ENCODE data around the gene PSMD12. TPM values are rescaled to one million over a fixed set of nuclear protein-coding genes. Genes with fewer than 3 reads are reported as not detected.
A peak's percentile ranks its signal among the peaks of the same experiment; 100 is the strongest.

Gene PSMD12
- total and polyA plus RNA-seq, 9 of the 15 experiments (the other 6 are each of a cell fraction or from before 2014, with no cell fraction given), result 36.6 to 150 (median 65.5) TPM

DNA sequence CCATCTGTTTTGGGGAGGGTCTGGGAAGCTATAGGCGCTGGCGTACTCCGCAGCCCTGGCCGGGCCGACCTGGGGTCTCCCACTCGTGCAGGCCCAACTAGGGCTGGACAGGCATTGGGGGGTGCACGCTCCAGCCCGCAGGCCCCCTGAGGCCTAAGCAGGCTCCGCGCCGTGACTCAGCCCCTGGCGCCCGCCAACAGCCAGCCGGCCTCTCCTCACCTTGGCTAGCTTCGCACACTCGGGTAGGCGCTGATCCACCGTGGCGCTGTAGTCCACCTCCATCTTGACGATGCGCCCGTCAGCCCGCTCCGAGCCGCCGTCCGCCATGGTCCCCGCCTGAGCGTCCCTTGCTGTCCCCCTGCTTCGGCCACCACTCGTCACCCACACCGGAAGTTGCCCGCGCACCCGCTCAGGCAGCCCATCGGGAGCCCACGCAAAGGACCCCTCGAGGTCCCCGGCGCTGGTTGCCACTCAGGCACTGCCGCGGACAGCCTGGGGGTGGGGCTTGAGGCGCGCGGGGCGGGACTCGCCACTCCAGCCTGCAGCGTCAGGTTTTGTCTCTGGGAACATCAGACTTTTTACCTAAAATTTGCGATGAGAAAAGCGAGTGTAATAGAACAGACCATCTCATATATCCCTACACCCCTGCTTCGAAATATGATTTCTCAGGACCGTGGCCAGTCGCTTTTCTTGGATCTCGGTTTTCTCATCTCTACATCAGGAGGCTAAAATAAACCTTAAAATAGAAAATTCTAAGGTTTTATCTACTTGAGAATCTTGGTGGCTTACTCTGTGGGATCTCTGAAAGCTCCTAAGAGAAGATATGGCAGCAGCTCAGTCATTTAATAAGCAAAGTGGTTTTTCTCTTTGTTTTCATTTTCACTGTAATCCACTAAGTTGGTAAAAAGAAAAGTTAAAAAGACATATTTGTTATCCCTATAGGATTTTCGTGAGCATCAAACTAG is at the start of gene PSMD12 (continued):
- TF ChIP-seq MAZ (CRISPR knock-in tag; conservative IDR thresholded peaks at IDR 0.05 in 1 of 2, IDR thresholded peaks at IDR 0.05 in 1 of 2) (peak; percentile 63 to 80; a peak in 2 of 4 replicates), NFRKB (IDR thresholded peaks at IDR 0.05; ENCODE audit: low read depth) (peak; percentile 83), CHD4 (IDR thresholded peaks at IDR 0.05; ENCODE audit: insufficient read depth, insufficient replicate concordance, low read depth, low read length, poor library complexity, severe bottlenecking) (no peak), RHOXF2B (CRISPR knock-in tag; conservative IDR thresholded peaks at IDR 0.05) (0 out of 2 replicates have a peak, but pooled peaks have one; percentile 37), ZNF696 (CRISPR knock-in tag; conservative IDR thresholded peaks at IDR 0.05) (no peak), ZBTB17 (CRISPR knock-in tag; IDR thresholded peaks at IDR 0.05) (no peak), MAFG (tag; conservative IDR thresholded peaks at IDR 0.05) (no peak; the same call in 1 of the 2 replicates), ZNF830 (CRISPR knock-in tag; IDR thresholded peaks at IDR 0.05) (no peak), RFX5 (IDR thresholded peaks at IDR 0.05; ENCODE audit: low read depth, low read length) (no peak), ETS2 (tag; IDR thresholded peaks at IDR 0.05; ENCODE audit: borderline replicate concordance, poor library complexity, severe bottlenecking) (no peak), CEBPG (CRISPR knock-in tag; IDR thresholded peaks at IDR 0.05) (no peak; the same call in 1 of the 2 replicates), CEBPG (tag; conservative IDR thresholded peaks at IDR 0.05 in 1 of 2, IDR thresholded peaks at IDR 0.05 in 1 of 2) (no peak), LEF1 (IDR thresholded peaks at IDR 0.05) (no peak), EP400 (IDR thresholded peaks at IDR 0.05) (peak; percentile 93), ZNF668 (CRISPR knock-in tag; IDR thresholded peaks at IDR 0.05) (no peak)
- TF ChIP-seq, protein P1, sequence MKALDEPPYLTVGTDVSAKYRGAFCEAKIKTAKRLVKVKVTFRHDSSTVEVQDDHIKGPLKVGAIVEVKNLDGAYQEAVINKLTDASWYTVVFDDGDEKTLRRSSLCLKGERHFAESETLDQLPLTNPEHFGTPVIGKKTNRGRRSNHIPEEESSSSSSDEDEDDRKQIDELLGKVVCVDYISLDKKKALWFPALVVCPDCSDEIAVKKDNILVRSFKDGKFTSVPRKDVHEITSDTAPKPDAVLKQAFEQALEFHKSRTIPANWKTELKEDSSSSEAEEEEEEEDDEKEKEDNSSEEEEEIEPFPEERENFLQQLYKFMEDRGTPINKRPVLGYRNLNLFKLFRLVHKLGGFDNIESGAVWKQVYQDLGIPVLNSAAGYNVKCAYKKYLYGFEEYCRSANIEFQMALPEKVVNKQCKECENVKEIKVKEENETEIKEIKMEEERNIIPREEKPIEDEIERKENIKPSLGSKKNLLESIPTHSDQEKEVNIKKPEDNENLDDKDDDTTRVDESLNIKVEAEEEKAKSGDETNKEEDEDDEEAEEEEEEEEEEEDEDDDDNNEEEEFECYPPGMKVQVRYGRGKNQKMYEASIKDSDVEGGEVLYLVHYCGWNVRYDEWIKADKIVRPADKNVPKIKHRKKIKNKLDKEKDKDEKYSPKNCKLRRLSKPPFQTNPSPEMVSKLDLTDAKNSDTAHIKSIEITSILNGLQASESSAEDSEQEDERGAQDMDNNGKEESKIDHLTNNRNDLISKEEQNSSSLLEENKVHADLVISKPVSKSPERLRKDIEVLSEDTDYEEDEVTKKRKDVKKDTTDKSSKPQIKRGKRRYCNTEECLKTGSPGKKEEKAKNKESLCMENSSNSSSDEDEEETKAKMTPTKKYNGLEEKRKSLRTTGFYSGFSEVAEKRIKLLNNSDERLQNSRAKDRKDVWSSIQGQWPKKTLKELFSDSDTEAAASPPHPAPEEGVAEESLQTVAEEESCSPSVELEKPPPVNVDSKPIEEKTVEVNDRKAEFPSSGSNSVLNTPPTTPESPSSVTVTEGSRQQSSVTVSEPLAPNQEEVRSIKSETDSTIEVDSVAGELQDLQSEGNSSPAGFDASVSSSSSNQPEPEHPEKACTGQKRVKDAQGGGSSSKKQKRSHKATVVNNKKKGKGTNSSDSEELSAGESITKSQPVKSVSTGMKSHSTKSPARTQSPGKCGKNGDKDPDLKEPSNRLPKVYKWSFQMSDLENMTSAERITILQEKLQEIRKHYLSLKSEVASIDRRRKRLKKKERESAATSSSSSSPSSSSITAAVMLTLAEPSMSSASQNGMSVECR (CRISPR knock-in tag; IDR thresholded peaks at IDR 0.05), result peak; percentile 85
- TF ChIP-seq, protein P2, sequence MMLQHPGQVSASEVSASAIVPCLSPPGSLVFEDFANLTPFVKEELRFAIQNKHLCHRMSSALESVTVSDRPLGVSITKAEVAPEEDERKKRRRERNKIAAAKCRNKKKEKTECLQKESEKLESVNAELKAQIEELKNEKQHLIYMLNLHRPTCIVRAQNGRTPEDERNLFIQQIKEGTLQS (IDR thresholded peaks at IDR 0.05), result no peak
- TF ChIP-seq, protein P2 (CRISPR knock-in tag; conservative IDR thresholded peaks at IDR 0.05), result peak; percentile 86

Data from K562 (cell line).